ENCODE measurements around the gene KPNA2.

GRCh38 chr17:68052810-68053209, 17.3 kb downstream of the KPNA2 start:
- TF ChIP-seq CTCF (IDR thresholded peaks at IDR 0.05) (no peak), POLR2A (IDR thresholded peaks at IDR 0.05) (no peak)

All from heart left ventricle (tissue), 13 donors.